SU-DHL-6 (cell line): ENCODE results near the gene WWOX.

Experiments used
- CTCF ChIP-seq: fragments of 200-600 bp; sonication (generic); IDR thresholded peaks from one replicate; pipeline ENCODE4 v1.5.1; 2017; ENCODE audit warnings: antibody characterized with exemption, mild to moderate bottlenecking, low read length, moderate library complexity; ENCODE audit not compliant: insufficient read depth, poor library complexity, severe bottlenecking
- EZH2phosphoT487 ChIP-seq: fragments of 200-600 bp; sonication (generic), shearing (Covaris generic); conservative IDR thresholded peaks from 2 replicates; pipeline ENCODE4 v1.6.1; 2018; ENCODE audit warnings: mild to moderate bottlenecking, antibody characterized with exemption, low read length, moderate library complexity, mixed read lengths

- no peak for TF ChIP-seq CTCF
- no peak for TF ChIP-seq EZH2phosphoT487
Observed at GRCh38 chr16:78192734-78193488, 93.5 kb downstream of the WWOX start.
